CD14-positive monocyte (primary cell): ENCODE data around the gene CPHXL2. TPM values are rescaled to one million over a fixed set of nuclear protein-coding genes. Genes with fewer than 3 reads are reported as not detected.

ENCODE experiments used
- DNase-seq, 3 donors: peaks; one replicate each; pipeline ENCODE4 v3.0.0-alpha.2; 2011 to 2022
- H2AFZ ChIP-seq: 2 replicates; pipeline ENCODE4 v1.6.0; 2012; ENCODE audit warnings: mild to moderate bottlenecking, low read depth, low read length, inconsistent platforms; ENCODE audit not compliant: insufficient read depth, poor library complexity, severe bottlenecking
- H3K27ac ChIP-seq, 2 donors: 1 replicate in 1 of 2; 2 replicates in 1 of 2; pipeline ENCODE4 v1.5.1; 2012 to 2013; ENCODE audit warnings: low read length in 2 of 2, control low read depth in 1 of 2, inconsistent platforms in 1 of 2, low read depth in 1 of 2, mild to moderate bottlenecking in 1 of 2
- H3K27me3 ChIP-seq, 2 donors: one replicate each; pipeline versions ENCODE4 v1.6.0 to v1.6.1; 2011 to 2013; ENCODE audit warnings: low read length in 2 of 2; ENCODE audit not compliant: control insufficient read depth in 2 of 2, insufficient read depth in 2 of 2
- H3K36me3 ChIP-seq, 2 donors: replicated peaks in 1 of 2; 1 replicate in 1 of 2; 2 replicates in 1 of 2; pipeline versions ENCODE4 v1.5.1 to v1.6.1; 2012 to 2013; ENCODE audit warnings: low read length in 2 of 2, control low read depth in 1 of 2, inconsistent platforms in 1 of 2, mild to moderate bottlenecking in 1 of 2; ENCODE audit not compliant: insufficient read depth in 2 of 2, control insufficient read depth in 1 of 2
- H3K4me1 ChIP-seq, 2 donors: 1 replicate in 1 of 2; 2 replicates in 1 of 2; pipeline versions ENCODE4 v1.5.1 to v1.6.1; 2012 to 2013; ENCODE audit warnings: low read length in 2 of 2, control low read depth in 1 of 2, inconsistent platforms in 1 of 2, mild to moderate bottlenecking in 1 of 2, moderate library complexity in 1 of 2; ENCODE audit not compliant: insufficient read depth in 2 of 2, control insufficient read depth in 1 of 2
- H3K4me2 ChIP-seq: replicated peaks from 2 replicates; pipeline ENCODE3; 2012; ENCODE audit warnings: low read length, moderate library complexity, mild to moderate bottlenecking; ENCODE audit not compliant: poor library complexity, severe bottlenecking; ENCODE audit errors: extremely low read depth
- H3K4me3 ChIP-seq, 3 experiments: fragments of 200-600 bp in 1 of 3; sonication (generic) in 1 of 3; replicated peaks in 1 of 3; 1 replicate in 2 of 3; 2 replicates in 1 of 3; pipeline ENCODE4 v1.5.1; 2011 to 2013; ENCODE audit warnings: low read length in 3 of 3, mild to moderate bottlenecking in 3 of 3, control low read depth in 2 of 3, low read depth in 2 of 3, inconsistent platforms in 1 of 3, moderate library complexity in 1 of 3
- H3K79me2 ChIP-seq: 2 replicates; pipeline ENCODE4 v1.6.0; 2012; ENCODE audit warnings: mild to moderate bottlenecking, control low read depth, inconsistent platforms, low read length, moderate library complexity; ENCODE audit not compliant: insufficient read depth
- H3K9ac ChIP-seq: 2 replicates; pipeline ENCODE4 v1.6.0; 2017; ENCODE audit warnings: low read length, mild to moderate bottlenecking; ENCODE audit not compliant: insufficient read depth, poor library complexity, severe bottlenecking
- H3K9me3 ChIP-seq, 2 donors: replicated peaks in 1 of 2; 1 replicate in 1 of 2; 2 replicates in 1 of 2; pipeline versions ENCODE4 v1.5.1 to v1.6.1; 2012 to 2013; ENCODE audit warnings: low read length in 2 of 2, control low read depth in 1 of 2; ENCODE audit not compliant: control insufficient read depth in 1 of 2, insufficient read depth in 1 of 2
- H4K20me1 ChIP-seq: 2 replicates; pipeline ENCODE4 v1.6.0; 2012; ENCODE audit warnings: mild to moderate bottlenecking, low read length, control low read depth, moderate library complexity; ENCODE audit not compliant: insufficient read depth
- H3K27ac Mint-ChIP-seq, 7 donors: one replicate each; pipeline ENCODE4 v1.8.0; 2020; ENCODE audit warnings: mild to moderate bottlenecking in 7 of 7, mixed read lengths in 7 of 7, moderate library complexity in 6 of 7, inconsistent platforms in 2 of 7
- H3K27me3 Mint-ChIP-seq, 3 donors: one replicate each; pipeline ENCODE4 v1.8.0; 2021 to 2022; ENCODE audit warnings: low read depth in 3 of 3, mild to moderate bottlenecking in 3 of 3, mixed read lengths in 3 of 3, moderate library complexity in 3 of 3, inconsistent platforms in 1 of 3
- H3K36me3 Mint-ChIP-seq, 2 donors: one replicate each; pipeline ENCODE4 v1.8.0; 2020; ENCODE audit warnings: mixed read lengths in 2 of 2, inconsistent platforms in 1 of 2, mild to moderate bottlenecking in 1 of 2
- H3K4me1 Mint-ChIP-seq: one replicate; pipeline ENCODE4 v1.8.0; 2020; ENCODE audit warnings: mild to moderate bottlenecking, mixed read lengths
- H3K4me3 Mint-ChIP-seq, 2 donors: one replicate each; pipeline ENCODE4 v1.8.0; 2020; ENCODE audit warnings: mild to moderate bottlenecking in 2 of 2, mixed read lengths in 2 of 2, moderate library complexity in 1 of 2
- H3K9me3 Mint-ChIP-seq, 7 donors: one replicate each; pipeline ENCODE4 v1.8.0; 2020 to 2022; ENCODE audit warnings: mixed read lengths in 7 of 7, mild to moderate bottlenecking in 6 of 7, moderate library complexity in 6 of 7, inconsistent platforms in 2 of 7
- WGBS: methylation state at CpG from one replicate; pipeline ENCODE4 v1.1.5; 2013; ENCODE audit warnings: missing lambda C conversion rate; ENCODE audit not compliant: insufficient coverage; 5-methylcytosine and 5-hydroxymethylcytosine counted together
- intact Hi-C, 2 donors: fragments of 100-400 bp; cut with micrococcal nuclease; formaldehyde crosslinking; loops; one replicate each; pipeline versions ENCODE4 v1.15.0 to v1.15.1; 2023
- polyA plus RNA-seq, 3 donors: library from polyadenylated mRNA; depleted of rRNA in 1 of 3; unstranded in 2 of 3; stranded (reverse) in 1 of 3; fragments of 300-500 nt in 2 of 3; fragments of >200 nt in 1 of 3; fragmentation: Illumina TruSeq in 2 of 3; gene quantifications; 1 replicate in 2 of 3; 2 replicates in 1 of 3; pipeline ENCODE4 v1.2.3, GENCODE V29; 2012 to 2021
- TF ChIP-seq, protein P1 (sequence below): fragments of 200-600 bp; IDR thresholded peaks from one replicate; pipeline ENCODE4 v1.8.0; 2022; ENCODE audit warnings: antibody characterized with exemption, mild to moderate bottlenecking

Gene CPHXL2
- polyA plus RNA-seq, 3 donors = not detected

GRCh38 chr16:75640598-75640997, 36.2 kb downstream of the CPHXL2 start:
- Mint-ChIP-seq H3K4me3 (no peak overlapping the region), H3K27ac (no peak overlapping the region), H3K9me3 (no peaks in the 10 kb centered on the region), H3K36me3 (peaks cover 78 to 97% of the 10 kb centered on the region in 2 donors), H3K4me1 (peaks cover 5% of the 10 kb centered on the region), H3K27me3 (no peaks in the 10 kb centered on the region)
- intact Hi-C loops = no loop called here
- H3K4me1 ChIP-seq = no peaks in the 10 kb centered on the region
- H3K36me3 ChIP-seq = peaks cover 80 to 100% of the 10 kb centered on the region in 2 donors
- H3K9ac ChIP-seq = no peak overlapping the region
- no peaks in the 10 kb centered on the region for H3K9me3 ChIP-seq
- peaks cover 52% of the 10 kb centered on the region for H4K20me1 ChIP-seq
- no peak for DNase-seq
- TF ChIP-seq, protein P1, sequence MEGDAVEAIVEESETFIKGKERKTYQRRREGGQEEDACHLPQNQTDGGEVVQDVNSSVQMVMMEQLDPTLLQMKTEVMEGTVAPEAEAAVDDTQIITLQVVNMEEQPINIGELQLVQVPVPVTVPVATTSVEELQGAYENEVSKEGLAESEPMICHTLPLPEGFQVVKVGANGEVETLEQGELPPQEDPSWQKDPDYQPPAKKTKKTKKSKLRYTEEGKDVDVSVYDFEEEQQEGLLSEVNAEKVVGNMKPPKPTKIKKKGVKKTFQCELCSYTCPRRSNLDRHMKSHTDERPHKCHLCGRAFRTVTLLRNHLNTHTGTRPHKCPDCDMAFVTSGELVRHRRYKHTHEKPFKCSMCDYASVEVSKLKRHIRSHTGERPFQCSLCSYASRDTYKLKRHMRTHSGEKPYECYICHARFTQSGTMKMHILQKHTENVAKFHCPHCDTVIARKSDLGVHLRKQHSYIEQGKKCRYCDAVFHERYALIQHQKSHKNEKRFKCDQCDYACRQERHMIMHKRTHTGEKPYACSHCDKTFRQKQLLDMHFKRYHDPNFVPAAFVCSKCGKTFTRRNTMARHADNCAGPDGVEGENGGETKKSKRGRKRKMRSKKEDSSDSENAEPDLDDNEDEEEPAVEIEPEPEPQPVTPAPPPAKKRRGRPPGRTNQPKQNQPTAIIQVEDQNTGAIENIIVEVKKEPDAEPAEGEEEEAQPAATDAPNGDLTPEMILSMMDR = no peak
- no peak overlapping the region for H2AFZ ChIP-seq
- no peak overlapping the region for H3K4me3 ChIP-seq
- no peaks in the 10 kb centered on the region for H3K27me3 ChIP-seq
- no peak overlapping the region for H3K27ac ChIP-seq
- WGBS = 93% methylated on average over 5 of the region's 6 CpGs
- H3K4me2 ChIP-seq = no peak overlapping the region
- peaks cover 46% of the 10 kb centered on the region for H3K79me2 ChIP-seq

DNA sequence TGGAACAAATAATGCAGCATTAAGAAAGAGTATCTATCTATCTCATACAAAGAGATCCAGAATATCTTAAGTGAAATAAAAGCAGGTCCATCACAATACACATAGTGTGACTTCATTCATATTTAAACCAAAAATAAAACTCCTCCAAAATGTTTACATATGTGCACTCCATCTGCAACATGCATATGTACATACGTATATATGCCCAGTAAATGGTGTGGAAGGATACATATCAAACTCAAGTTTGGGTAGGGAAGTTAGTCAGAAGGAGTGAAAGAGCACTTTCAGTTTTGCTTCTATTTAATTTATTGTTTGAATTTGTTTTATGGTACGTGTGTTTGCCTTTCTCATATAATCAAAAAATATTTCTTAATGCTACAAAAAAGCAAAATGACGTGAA, 41.8 kb downstream of the CPHXL2 start:
- intact Hi-C loops = no loop called here

More for the DNA sequence above, 41.8 kb downstream of the CPHXL2 start:
- peaks cover 8% of the 10 kb centered on the region for H4K20me1 ChIP-seq
- H3K36me3 Mint-ChIP-seq = peaks cover 85 to 100% of the 10 kb centered on the region in 2 donors
- H3K4me3 Mint-ChIP-seq = no peak overlapping the region
- no CpG with 5 or more reads among the region's 3 CpGs for WGBS
- H3K4me1 Mint-ChIP-seq = no peaks in the 10 kb centered on the region
- no peak overlapping the region for H3K27ac Mint-ChIP-seq
- peaks cover 7% of the 10 kb centered on the region for H3K79me2 ChIP-seq
- no peaks in the 10 kb centered on the region for H3K9me3 ChIP-seq
- H3K36me3 ChIP-seq = peaks cover 90 to 100% of the 10 kb centered on the region in 2 donors
- no peak overlapping the region for H3K4me3 ChIP-seq
- H3K27me3 ChIP-seq = no peaks in the 10 kb centered on the region
- TF ChIP-seq, protein P1 = no peak
- H3K4me1 ChIP-seq = no peaks in the 10 kb centered on the region
- H3K4me2 ChIP-seq = no peak overlapping the region
- DNase-seq = no peak
- H3K27ac ChIP-seq = peak overlapping the region in 1 of 2 donors; percentile 26
- H2AFZ ChIP-seq = no peak overlapping the region
- H3K9ac ChIP-seq = no peak overlapping the region
- no peaks in the 10 kb centered on the region for H3K9me3 Mint-ChIP-seq
- H3K27me3 Mint-ChIP-seq = no peaks in the 10 kb centered on the region
